ENCODE results near the gene ATOSB.

DNA sequence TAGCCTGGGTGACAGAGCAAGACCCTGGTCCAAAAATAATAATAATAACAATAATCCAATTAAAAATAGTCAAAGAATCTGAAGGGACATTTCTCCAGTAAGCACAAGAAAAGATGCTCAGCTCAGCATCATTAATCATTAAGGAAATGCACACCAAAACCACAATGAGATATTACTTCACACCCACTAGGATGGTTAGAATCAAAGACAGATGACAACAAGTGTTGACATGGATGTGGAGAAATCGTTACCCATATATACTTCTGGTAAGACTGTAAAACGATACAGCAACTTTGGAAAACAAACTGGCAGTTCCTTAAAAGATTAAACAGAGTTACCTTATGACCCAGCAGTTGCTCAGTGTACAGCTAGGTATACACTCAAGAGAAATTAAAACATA lies 30.6 kb downstream of the ATOSB start:
- TF ChIP-seq, protein P1, sequence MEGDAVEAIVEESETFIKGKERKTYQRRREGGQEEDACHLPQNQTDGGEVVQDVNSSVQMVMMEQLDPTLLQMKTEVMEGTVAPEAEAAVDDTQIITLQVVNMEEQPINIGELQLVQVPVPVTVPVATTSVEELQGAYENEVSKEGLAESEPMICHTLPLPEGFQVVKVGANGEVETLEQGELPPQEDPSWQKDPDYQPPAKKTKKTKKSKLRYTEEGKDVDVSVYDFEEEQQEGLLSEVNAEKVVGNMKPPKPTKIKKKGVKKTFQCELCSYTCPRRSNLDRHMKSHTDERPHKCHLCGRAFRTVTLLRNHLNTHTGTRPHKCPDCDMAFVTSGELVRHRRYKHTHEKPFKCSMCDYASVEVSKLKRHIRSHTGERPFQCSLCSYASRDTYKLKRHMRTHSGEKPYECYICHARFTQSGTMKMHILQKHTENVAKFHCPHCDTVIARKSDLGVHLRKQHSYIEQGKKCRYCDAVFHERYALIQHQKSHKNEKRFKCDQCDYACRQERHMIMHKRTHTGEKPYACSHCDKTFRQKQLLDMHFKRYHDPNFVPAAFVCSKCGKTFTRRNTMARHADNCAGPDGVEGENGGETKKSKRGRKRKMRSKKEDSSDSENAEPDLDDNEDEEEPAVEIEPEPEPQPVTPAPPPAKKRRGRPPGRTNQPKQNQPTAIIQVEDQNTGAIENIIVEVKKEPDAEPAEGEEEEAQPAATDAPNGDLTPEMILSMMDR (IDR thresholded peaks at IDR 0.05 in 4 of 5, conservative IDR thresholded peaks at IDR 0.05 in 1 of 5) = no peak
- no peak for TF ChIP-seq POLR2A (IDR thresholded peaks at IDR 0.05)

Data from gastrocnemius medialis (tissue), 4 donors.